Colon (tissue), 2 donors: ENCODE results near the gene SUPT7L.

Experiments
- FAIRE-seq: peaks from 2 replicates; lab custom pipeline; 2012; peaks lifted over from hg19 to GRCh38; lab: Jason Lieb, UNC
- donor health status: control.
- donor health status: control.

Gene SUPT7L, protein sequence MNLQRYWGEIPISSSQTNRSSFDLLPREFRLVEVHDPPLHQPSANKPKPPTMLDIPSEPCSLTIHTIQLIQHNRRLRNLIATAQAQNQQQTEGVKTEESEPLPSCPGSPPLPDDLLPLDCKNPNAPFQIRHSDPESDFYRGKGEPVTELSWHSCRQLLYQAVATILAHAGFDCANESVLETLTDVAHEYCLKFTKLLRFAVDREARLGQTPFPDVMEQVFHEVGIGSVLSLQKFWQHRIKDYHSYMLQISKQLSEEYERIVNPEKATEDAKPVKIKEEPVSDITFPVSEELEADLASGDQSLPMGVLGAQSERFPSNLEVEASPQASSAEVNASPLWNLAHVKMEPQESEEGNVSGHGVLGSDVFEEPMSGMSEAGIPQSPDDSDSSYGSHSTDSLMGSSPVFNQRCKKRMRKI

DNA sequence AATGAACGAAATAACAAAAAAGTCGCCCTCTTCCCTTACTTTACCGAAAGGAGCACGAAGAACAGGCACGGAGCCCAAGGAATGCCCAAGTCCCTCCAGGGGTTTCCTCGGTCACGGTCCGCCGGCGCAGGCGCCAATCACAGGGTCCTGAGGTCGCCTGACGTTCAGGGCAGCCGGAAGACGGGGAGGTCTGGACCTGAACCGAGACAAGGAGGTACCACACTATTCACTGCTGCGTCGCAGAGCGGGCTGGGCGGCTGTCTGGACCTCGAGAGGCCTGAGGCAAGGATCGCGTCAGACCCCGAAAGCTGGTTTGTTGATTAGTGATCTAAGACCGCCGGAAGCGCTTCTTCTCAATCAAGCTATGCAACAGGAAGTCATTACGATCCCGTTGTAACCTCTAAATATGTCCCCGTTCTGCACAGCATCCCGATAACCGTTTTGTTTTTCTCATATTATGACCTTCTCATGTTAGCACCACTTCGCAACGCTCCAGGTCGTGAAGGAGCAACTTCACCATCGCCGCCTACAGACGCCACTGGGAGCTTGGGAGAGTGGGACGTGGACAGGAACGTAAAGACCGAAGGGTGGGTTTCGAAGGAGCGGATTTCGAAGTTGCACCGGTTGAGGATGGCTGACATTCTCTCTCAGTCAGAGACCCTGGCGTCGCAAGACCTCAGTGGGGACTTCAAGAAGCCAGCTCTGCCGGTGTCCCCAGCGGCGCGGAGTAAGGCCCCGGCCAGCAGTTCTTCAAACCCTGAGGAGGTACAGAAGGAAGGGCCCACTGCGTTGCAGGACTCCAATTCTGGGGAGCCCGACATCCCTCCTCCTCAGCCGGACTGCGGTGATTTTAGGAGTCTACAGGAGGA, at the start of gene SUPT7L, which contains the start of gene SLC4A1AP:
Gene SUPT7L (minus strand): TSS at position 330 of the 869 bp plus-strand sequence. CDS start 1,422 bp downstream, outside the sequence.
Gene SLC4A1AP (plus strand): TSS at position 605 of the 869 bp plus-strand sequence. CDS start 26 bp downstream, at position 631.
- FAIRE-seq = no peak

DNA sequence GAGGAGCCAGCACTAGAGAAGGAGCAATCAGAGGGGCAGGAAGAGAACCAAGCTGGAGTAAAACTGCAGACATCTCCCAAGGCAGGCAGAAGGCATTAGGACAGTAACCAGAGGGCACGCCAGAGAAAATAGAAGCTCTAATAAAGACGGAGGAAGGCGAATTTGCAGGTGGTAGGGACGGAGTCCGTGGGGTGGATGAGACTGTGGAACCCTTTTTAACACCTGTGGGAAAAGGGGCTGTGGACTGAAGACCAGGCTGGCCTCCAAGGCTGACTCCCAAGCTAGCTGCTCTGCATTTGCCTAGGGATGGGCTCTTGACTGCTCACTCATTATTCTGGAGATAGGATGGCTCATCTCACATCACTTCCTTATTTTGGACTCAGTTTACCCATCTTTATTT, 49.8 kb upstream of the SUPT7L start:
- FAIRE-seq = no peak

DNA sequence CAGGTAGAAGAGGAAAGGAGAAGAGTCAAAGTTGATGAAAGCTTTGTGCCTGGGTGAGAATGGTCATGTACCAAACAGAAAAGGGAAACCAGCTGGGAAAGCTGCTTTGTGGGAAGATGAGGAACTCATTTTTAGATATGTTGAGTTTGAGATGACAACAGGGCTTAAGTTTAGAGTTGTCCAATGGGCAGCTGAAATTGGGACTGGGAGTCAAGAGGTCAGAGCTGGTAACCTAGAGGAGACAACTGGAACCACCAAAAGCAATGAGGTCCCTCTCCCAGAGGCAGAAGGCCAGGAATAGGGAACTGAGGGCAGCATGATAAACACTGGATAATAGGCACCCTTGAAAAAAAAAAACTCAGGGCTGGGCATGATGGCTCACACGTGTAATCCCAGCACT, 49.1 kb upstream of the SUPT7L start:
- no peak for FAIRE-seq

DNA sequence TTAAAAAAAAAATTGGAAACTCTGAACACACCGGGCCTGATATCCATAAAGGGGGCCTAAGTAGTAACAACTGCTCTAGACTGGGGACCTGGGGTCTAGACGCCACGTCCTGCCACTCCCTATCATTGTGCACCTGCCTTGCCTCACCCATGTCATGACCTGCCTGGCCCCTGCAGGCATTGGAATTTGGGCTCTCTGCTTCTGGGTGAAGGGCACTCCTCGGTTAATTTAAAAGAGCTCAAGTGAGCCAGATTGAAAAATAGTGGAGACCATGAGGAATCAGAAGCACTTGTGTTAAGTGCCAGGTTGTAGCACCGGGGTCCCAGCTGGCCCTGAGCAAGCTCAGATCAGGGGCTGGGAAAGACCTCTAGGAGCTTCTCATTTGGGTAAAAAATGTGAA, 48.4 kb upstream of the SUPT7L start:
- no peak for FAIRE-seq

DNA sequence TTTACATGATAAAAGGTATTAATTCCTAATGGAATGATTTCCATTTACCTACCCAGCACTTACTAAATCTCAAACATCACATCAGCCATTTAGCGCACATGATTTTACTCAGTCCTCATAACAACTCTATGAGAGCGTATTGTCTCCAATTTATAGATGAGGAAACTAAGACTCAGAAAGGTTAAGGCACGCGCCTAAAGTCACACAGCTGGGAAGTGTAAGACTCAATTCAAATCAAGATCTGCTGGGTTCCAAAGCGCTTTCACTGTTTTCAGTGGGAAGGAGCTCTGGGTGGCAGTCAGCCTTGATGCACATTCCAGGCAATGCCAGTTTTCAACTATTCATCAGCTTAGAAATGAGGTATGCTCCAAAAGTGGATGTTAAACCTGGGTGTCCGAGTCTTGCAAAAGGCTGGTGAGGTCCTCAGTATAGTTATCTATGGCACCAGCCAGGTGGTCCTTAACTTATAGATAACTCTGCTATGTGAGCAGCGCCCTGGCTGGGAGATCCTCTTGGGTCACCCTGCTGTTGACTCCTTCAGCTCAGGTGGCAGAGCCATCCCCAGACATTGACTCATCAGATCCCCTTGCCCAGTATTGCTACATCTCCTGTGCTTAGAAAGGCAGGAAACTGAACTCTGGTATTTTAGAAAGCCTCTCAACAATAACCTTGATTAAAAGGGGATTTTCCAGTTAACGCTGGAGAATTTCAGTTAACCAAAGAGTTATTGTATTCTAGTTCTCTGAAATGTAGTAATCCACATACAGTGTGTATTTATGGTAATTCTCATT, 47.4 kb upstream of the SUPT7L start:
- no peak for FAIRE-seq

DNA sequence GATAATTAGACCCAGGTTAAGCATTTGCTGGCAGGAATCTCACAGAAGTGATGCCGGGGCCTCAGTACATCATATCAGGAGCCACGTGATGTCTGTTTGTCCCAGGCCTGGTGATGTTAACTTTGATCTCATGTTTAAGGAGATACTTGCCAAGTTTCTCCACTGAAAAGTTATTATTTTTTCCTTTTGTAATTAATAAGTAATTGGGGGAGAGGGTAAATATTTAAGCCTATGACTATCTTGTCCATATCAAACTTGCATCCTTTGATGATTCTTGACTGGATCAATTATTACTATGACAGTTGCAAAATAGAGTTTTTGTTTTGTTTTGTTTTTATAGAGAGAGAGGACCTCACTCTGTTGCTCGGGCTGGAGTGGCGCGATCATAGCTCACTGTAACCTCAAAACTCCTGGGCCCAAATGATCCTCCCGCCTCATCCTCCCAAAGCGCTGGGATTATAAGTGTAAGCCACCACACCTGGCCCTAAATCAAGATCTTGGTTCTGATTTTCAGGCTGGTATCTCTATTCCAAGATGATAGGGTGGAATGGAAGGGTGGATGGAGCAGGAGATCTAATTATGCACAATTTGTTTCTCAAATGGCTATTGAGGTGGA, 46.7 kb upstream of the SUPT7L start:
- no peak for FAIRE-seq

DNA sequence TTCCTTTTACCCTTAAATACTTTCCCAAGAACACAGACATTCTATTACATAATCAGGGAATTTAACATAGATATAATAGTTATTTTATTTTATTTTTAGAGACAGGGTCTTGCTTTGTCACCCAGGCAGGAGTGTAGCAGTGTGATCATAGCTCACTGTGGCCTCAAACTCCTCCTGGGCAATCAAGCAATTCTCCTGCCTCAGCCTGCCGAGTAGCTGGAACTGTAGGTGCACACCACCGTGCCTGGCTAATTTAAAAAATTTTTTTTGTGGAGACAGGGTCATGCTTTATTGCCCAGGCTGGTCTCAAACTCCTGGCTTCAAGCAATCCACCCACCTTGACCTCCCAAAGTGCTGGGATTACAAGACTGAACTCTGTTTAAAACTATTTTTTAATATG, 45.9 kb upstream of the SUPT7L start:
- FAIRE-seq = no peak

DNA sequence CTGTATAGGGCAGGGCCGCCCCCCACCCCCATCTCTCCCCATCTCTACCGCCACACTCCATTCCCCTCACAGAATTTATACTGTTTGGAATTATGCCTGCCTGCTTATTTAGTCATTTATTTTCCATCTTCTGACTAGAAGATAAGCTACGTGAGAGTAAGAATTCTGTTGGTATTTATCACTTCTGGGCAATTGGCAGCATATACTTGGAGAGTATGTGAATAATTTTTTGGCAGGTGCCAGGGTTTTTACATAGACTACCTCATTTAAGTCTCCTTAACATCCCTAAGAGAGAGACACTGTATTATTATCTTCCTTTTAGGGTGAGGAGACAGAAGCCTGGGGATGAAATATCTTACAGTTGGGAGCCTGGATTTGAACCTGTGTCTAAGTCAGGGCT, 45.3 kb upstream of the SUPT7L start:
- no peak for FAIRE-seq

DNA sequence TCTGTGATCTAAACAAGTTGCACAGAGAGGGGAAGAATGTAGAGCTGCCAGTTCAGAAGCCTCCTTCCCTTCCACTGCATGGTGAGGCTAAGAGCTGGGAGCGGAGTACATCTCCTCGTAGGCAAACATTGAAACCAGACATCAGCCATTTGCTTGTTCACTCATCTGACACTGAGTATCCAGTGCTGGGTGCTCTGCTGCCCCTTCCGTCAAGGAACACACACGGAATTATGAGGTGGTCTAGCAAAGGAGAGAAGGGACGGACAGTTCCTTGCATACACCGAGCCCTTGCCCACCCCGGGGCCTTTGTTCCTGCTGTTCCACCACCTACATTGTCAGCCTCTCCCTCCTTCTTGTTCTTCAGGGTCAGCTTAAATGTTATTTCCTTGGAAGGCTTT, 44.8 kb upstream of the SUPT7L start:
- no peak for FAIRE-seq

DNA sequence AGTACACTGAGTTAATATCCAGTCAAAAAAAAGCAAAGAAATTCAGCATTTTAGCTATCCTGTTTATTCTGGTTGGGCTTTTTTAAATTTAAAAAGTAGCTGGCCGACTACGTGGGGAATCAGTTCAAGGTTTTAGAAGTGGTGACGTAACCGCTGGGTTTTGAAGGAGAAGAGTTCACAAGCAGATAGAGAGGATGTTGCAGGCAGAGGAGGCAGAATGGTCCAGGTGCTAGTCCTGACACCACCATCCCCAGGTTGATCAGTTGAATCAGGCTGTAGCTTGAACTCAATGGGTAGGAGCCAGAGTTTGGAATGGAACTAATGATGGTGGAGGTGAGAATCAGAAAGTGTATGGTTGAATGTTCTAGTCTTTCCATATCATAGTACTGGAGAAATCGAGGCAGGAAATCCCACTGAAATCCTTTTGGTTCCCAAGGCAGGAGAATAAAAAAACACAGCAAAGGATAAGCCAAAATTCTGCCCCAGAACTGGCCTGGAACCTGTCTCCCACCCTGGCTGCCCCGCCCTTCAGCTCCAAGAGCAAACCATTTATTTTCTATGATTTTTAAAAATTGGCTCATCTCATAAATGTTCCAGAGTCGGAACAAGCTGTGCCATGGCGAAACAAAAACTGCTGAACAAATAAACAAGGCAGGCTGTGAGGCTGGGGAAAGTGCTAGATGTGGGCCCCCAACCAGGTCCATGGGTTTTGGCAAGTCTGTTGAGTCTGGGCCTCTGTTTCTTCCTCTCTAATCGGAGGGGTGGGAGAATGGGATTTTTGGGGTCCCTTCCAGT, 44.2 kb upstream of the SUPT7L start:
- no peak for FAIRE-seq

DNA sequence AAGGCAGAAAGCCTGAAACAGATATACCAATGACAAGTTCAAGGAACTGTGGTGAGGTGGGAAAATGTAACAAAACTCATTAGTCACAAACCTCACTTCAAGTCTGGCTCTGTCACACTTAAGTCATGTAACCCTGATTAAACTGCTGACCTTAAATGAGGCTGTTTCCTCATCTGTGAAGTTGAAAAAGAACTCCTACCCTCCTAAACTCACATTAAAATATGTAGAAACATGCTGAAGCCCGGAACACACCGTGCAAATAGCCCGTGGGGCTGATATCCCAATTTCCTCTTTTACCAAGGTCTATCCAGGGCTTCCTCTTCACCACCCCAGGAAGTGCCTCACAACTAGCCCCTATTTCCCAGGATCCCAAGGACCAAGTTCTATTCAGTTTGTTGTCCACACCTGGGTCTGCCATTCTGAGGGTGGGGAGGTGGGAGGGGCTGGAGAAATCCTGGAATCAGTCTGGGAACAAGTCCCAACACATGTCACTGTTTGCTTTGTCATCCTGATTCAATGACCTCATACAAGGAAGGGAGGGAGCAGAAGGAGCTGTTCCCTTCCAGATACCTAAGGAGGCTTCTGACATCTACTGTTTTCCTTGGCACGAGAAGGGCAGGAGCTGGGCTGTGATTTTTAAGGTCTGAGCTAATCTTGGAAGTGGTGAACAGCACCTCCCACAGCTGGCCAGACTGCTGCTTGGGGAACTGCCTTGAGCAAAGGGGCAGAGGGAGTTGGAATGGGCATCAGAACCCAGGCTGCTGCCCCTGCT, 42.6 kb upstream of the SUPT7L start:
- no peak for FAIRE-seq

DNA sequence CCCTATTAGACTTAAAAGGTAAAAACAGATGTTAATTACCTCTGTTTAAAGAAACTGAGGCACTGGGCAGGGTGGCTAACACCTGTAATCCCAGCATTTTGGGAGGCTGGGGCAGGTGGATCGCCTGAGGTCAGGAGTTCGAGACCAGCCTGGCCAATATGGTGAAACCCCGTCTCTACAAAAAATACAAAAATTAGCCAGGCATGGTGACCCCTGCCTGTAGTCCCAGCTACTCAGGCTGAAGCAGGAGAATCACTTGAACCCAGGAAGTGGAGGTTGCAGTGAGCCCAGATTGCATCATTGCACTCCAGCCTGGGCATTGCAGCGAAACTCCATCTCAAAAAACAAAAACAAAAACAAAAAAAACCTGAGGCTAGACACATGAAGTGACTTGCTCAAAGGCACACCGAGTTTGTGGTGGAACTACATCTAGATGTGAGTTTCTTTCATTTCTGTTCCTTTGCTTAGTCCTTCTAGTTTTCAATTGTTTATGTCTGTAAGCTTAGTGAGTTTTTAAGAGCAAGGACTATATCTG, 41.0 kb upstream of the SUPT7L start:
- no peak for FAIRE-seq

DNA sequence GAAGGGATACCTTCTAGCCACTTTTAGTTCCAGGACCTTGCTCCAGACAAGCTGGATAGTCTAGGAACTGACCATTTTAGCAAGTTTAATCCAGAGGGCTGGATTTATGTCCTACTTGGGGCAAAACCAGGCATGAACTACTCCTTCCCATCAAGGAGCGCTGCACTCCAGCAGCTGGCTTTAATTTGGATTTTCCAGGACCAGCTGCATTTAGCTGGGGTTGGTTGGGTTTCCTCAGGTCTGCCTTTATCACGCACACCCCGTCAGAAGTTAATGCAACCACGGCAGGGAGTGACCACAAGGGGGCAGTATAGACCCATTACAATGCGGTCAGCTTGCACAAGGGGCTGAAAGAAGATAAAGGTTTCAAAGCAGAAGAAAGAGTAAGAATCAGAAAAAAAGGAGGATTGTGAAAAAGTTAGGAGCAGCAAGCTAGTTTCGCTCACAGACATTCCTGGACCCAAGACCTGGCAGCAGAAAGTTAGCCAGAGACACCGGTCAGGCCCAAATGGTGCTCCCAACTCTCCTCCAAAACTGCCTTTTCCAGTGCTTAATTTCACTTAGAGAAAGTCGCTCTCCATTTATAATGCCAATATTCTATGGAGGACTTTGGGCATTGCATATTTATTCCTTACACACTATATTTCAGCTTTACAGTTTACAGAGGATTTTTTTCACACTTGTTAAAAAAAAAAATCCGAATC, 40.4 kb upstream of the SUPT7L start:
- FAIRE-seq = no peak

DNA sequence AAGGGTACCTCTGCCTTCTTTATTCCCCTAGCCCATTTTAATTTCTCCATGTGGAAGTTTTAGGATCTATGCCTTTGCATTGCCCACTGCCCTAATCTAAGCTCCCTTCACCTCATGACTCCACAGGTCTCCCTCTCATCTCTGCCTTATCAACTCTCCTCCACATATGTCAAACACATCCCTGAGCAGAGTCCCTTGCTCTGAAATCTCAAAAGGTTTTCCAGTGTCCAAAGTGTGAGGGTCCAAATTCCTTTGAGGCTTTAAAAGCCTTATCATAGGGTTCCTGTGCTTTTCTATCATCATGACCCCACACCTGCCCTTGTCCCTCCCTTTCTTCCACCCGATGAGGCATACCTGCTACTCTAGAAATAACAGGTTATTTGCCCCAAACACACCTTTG, 38.9 kb upstream of the SUPT7L start:
- no peak for FAIRE-seq

DNA sequence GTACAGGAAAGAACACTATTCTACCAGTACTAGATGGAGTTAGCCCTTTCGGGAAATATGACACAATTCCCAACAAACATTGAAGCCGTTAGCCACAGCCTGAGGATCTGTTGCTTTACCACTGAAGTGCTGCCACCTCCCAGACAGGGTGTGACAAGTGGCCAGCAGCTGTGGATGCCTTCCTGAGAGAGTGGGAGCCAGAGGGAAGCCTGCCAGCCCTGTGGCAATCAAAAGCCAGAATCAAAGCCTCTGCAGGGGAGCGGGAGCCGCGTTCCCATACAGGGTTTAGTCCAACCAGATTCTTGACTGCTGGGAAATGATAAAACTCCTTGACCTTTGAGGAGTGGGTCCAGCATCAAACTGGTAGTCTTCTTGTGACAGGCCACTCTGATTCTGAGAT, 38.3 kb upstream of the SUPT7L start:
- FAIRE-seq = no peak

DNA sequence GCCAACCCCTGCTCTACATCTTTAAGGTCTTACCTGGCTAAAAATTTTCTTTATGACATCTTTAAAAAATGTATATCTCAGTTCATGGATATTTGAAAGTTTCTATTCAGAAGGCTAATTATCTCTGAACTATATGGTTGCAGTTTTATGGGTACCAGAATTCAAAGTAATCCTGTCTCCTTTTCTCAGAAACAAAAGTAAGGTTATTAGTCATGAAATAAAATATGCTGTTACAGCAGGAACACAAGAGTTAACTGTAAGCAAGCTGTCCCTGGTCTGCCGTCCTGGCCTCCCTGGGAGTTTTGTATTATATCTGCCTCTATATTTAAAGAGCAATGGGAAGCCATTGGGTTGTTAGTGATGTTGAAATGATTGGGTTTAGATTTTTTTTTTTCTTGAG, 34.2 kb upstream of the SUPT7L start:
- no peak for FAIRE-seq

DNA sequence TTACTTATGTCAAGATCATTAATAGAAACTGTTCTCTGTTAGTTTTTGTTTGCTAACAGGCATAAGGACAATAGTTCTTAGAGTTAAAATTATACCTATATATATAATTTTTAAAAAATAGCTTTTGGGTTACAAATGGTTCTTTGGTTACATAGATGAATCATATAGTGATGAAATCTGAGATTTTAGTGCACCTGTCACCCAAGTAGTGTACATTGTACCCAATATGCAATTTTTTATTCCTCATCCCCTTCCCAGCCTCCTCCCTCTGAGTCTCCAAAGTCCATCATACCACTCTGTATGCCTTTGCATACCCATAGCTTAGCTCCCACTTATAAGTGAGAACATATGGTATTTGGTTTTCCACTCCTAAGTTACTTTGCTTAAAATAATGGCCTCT, 26.6 kb upstream of the SUPT7L start:
- no peak for FAIRE-seq

DNA sequence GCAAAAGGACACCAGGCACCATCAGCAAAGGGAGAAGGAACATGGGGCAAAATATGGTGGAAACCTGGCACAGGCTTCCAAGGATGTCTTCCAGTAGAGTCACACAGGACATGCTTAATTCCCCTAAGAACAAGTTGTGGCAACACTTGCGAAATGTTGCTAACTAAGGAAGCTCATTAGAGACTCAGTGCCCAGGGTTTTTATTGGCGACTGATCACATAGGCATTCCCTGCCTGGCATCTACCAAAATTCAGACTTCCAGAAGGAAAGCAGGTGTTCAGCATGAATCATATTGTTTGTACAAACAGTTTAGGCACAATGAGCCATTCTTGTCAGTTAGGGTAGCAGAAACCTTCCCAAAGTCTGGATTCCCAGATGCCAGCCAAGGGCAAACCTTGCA, 26.0 kb upstream of the SUPT7L start:
- no peak for FAIRE-seq

DNA sequence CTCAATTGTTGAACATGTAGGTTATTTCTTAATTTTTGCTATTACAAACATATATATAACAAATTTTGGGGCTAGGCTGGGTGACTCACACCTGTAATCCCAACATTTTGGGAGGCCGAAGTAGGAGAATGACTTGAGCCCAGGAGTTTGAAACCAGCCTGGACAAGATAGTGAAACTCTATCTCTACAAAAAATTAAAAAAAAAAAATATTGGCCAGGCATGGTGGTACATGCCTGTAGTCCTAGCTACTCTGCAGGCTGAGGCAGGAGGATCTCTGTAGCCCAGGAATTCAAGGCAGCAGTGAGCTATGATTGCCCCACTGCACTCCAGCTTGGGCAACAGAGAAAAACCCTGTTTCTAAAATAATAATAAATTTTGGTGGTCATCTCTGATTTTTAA, 23.8 kb upstream of the SUPT7L start:
- no peak for FAIRE-seq
